BE2C (cell line): Measurements from ENCODE around the gene PCNX3.
A peak's percentile ranks its signal among the peaks of the same experiment; 100 is the strongest.

Experiments
- DNase-seq: peaks from one replicate; pipeline ENCODE4 v3.0.0-alpha.2; 2020
- H3K27me3 ChIP-seq: fragments of 250-450 bp; sonication (Bioruptor Pico); 2 replicates; pipeline ENCODE4 v1.5.1; 2020; ENCODE audit warnings: mild to moderate bottlenecking
- H3K36me3 ChIP-seq: fragments of 250-450 bp; sonication (Bioruptor Pico); 2 replicates; pipeline ENCODE4 v1.5.1; 2020; ENCODE audit warnings: mild to moderate bottlenecking
- H3K4me1 ChIP-seq: fragments of 250-450 bp; sonication (Bioruptor Pico); 2 replicates; pipeline ENCODE4 v1.5.1; 2020
- H3K4me3 ChIP-seq: 2 replicates; pipeline ENCODE4 v1.5.1; 2011; ENCODE audit warnings: low read depth, low read length
- H3K9me3 ChIP-seq: fragments of 250-450 bp; sonication (Bioruptor Pico); 2 replicates; pipeline ENCODE4 v1.5.1; 2020
- CTCF ChIP-seq: IDR thresholded peaks from 2 replicates; pipeline ENCODE4 v1.5.1; 2012; ENCODE audit warnings: mild to moderate bottlenecking, low read depth, low read length

Gene PCNX3

GRCh38 chr11:65584106-65584505 lies 31.5 kb upstream of the PCNX3 start:
- H3K36me3 ChIP-seq = no peaks in the 10 kb centered on the region
- H3K4me1 ChIP-seq = no peaks in the 10 kb centered on the region
- no peak for DNase-seq
- TF ChIP-seq CTCF = no peak
- H3K9me3 ChIP-seq = no peaks in the 10 kb centered on the region
- H3K4me3 ChIP-seq = no peak overlapping the region
- no peaks in the 10 kb centered on the region for H3K27me3 ChIP-seq

GRCh38 chr11:65584723-65585171 lies 30.8 kb upstream of the PCNX3 start:
- Histone ChIP-seq H3K27me3 (no peaks in the 10 kb centered on the region), H3K4me3 (no peak overlapping the region), H3K9me3 (no peaks in the 10 kb centered on the region), H3K4me1 (no peaks in the 10 kb centered on the region), H3K36me3 (no peaks in the 10 kb centered on the region)
- no peak for TF ChIP-seq CTCF
- DNase-seq = no peak

- Histone ChIP-seq H3K4me3 (no peak overlapping the region), H3K36me3 (no peaks in the 10 kb centered on the region), H3K9me3 (no peaks in the 10 kb centered on the region), H3K4me1 (no peaks in the 10 kb centered on the region), H3K27me3 (no peaks in the 10 kb centered on the region)
- no peak for TF ChIP-seq CTCF
- peak; percentile 34 for DNase-seq
These were observed 30.0 kb upstream of the PCNX3 start for GRCh38 chr11:65585396-65586246.

- Histone ChIP-seq H3K27me3 (no peaks in the 10 kb centered on the region), H3K9me3 (no peaks in the 10 kb centered on the region), H3K4me1 (no peaks in the 10 kb centered on the region), H3K4me3 (no peak overlapping the region), H3K36me3 (no peaks in the 10 kb centered on the region)
- no peak for DNase-seq
- no peak for TF ChIP-seq CTCF
These were observed 29.3 kb upstream of the PCNX3 start for GRCh38 chr11:65586247-65586630.

GRCh38 chr11:65586676-65587075 lies 28.9 kb upstream of the PCNX3 start:
- Histone ChIP-seq H3K36me3 (no peaks in the 10 kb centered on the region), H3K4me3 (no peak overlapping the region), H3K9me3 (no peaks in the 10 kb centered on the region), H3K27me3 (no peaks in the 10 kb centered on the region), H3K4me1 (no peaks in the 10 kb centered on the region)
- no peak for DNase-seq
- no peak for TF ChIP-seq CTCF
